GM12801 (cell line): ENCODE measurements around the gene CDC23.

Source experiments
- CTCF ChIP-seq: IDR thresholded peaks from one replicate; pipeline ENCODE4 v1.5.1; 2011; ENCODE audit warnings: control low read depth; ENCODE audit not compliant: insufficient read length; ENCODE audit errors: extremely low read depth

CDC23 gene

GRCh38 chr5:138192826-138193225 is 20.3 kb downstream of the CDC23 start:
- no peak for TF ChIP-seq CTCF

GRCh38 chr5:138188626-138189025 is 24.5 kb downstream of the CDC23 start:
- no peak for TF ChIP-seq CTCF

- no peak for TF ChIP-seq CTCF
Measured at GRCh38 chr5:138186002-138186447, 27.1 kb downstream of the CDC23 start.

- no peak for TF ChIP-seq CTCF
Measured at GRCh38 chr5:138182808-138183207, 30.3 kb downstream of the CDC23 start.

GRCh38 chr5:138180841-138181240 is 32.3 kb downstream of the CDC23 start:
- TF ChIP-seq CTCF, result no peak

- no peak for TF ChIP-seq CTCF
Measured at GRCh38 chr5:138180183-138180782, 32.8 kb downstream of the CDC23 start.

- TF ChIP-seq CTCF, result no peak
Measured at GRCh38 chr5:138179277-138179857, 33.8 kb downstream of the CDC23 start.
